OCI-LY1 (cell line): ENCODE results near the gene CCNG2.
A peak's percentile ranks its signal among the peaks of the same experiment; 100 is the strongest.
"Not testable (repeated sequence)": the region's sequence is repeated elsewhere in the genome, so short reads cannot be mapped to it uniquely, and the experiment has no call there.

Experiments used
- H2AFZ ChIP-seq: fragments of 200-600 bp; sonication (generic), shearing (Covaris generic); 2 replicates; pipeline ENCODE4 v1.6.0; 2014; ENCODE audit warnings: antibody characterized with exemption, mild to moderate bottlenecking, low read length
- H3F3A ChIP-seq: fragments of 200-600 bp; sonication (generic), shearing (Covaris generic); 2 replicates; pipeline ENCODE4 v1.6.0; 2014; ENCODE audit warnings: mild to moderate bottlenecking, antibody characterized with exemption, low read length, moderate library complexity; ENCODE audit not compliant: insufficient read depth
- H3K27ac ChIP-seq: fragments of 200-600 bp; sonication (generic); 2 replicates; pipeline ENCODE4 v1.5.1; 2014; ENCODE audit warnings: low read length, mixed run types, mild to moderate bottlenecking, low read depth; ENCODE audit not compliant: poor library complexity, severe bottlenecking
- H3K27me3 ChIP-seq: fragments of 200-600 bp; sonication (generic); 2 replicates; pipeline ENCODE4 v1.6.0; 2014; ENCODE audit warnings: antibody characterized with exemption, mild to moderate bottlenecking, low read length, moderate library complexity; ENCODE audit not compliant: insufficient read depth
- H3K36me3 ChIP-seq: fragments of 200-600 bp; sonication (generic); 2 replicates; pipeline ENCODE4 v1.6.1; 2014; ENCODE audit warnings: mild to moderate bottlenecking, antibody characterized with exemption, low read length, moderate library complexity, mixed read lengths; ENCODE audit not compliant: insufficient read depth
- H3K4me1 ChIP-seq: fragments of 200-600 bp; sonication (generic); 2 replicates; pipeline ENCODE4 v1.5.1; 2014; ENCODE audit warnings: mild to moderate bottlenecking, low read length, moderate library complexity; ENCODE audit not compliant: insufficient read depth, severe bottlenecking
- H3K4me2 ChIP-seq: fragments of 200-600 bp; sonication (generic), shearing (Covaris generic); 2 replicates; pipeline ENCODE4 v1.6.1; 2014; ENCODE audit warnings: low read length
- H3K4me3 ChIP-seq: fragments of 200-600 bp; sonication (generic); 2 replicates; pipeline ENCODE4 v1.5.1; 2014; ENCODE audit warnings: low read length, low read depth, mild to moderate bottlenecking, mixed read lengths; ENCODE audit not compliant: poor library complexity, severe bottlenecking
- H3K79me2 ChIP-seq: fragments of 200-600 bp; shearing (Covaris generic); 2 replicates; pipeline ENCODE4 v1.6.1; 2016; ENCODE audit warnings: mixed run types, low read length, mixed read lengths; ENCODE audit not compliant: insufficient read depth
- H3K9ac ChIP-seq: fragments of 200-600 bp; sonication (generic), shearing (Covaris generic); 2 replicates; pipeline ENCODE4 v1.6.1; 2014; ENCODE audit warnings: mild to moderate bottlenecking, low read length, mixed read lengths
- H3K9me2 ChIP-seq: fragments of 200-600 bp; sonication (generic), shearing (Covaris generic); 2 replicates; pipeline ENCODE4 v1.6.1; 2014; ENCODE audit warnings: low read depth, mild to moderate bottlenecking, low read length, mixed read lengths
- H3K9me3 ChIP-seq: fragments of 200-600 bp; shearing (Covaris generic); 2 replicates; pipeline ENCODE4 v1.6.1; 2014; ENCODE audit warnings: low read length, mixed read lengths
- H4K20me1 ChIP-seq: fragments of 200-600 bp; sonication (generic), shearing (Covaris generic); 2 replicates; pipeline ENCODE4 v1.6.0; 2016; ENCODE audit warnings: mild to moderate bottlenecking, low read length; ENCODE audit not compliant: insufficient read depth
- EZH2 ChIP-seq: fragments of 200-600 bp; sonication (generic), shearing (Covaris generic); IDR thresholded peaks from 2 replicates; pipeline ENCODE4 v1.8.0; 2017; ENCODE audit warnings: borderline replicate concordance, mixed run types, mild to moderate bottlenecking, antibody characterized with exemption, low read length, moderate library complexity, mixed read lengths
- TF ChIP-seq, protein P1 (sequence below): fragments of 200-600 bp; sonication (generic), shearing (Covaris generic); IDR thresholded peaks from 2 replicates; pipeline ENCODE4 v1.5.1; 2017; ENCODE audit warnings: mild to moderate bottlenecking, antibody characterized with exemption, low read length, moderate library complexity, mixed read lengths

CCNG2 gene

DNA sequence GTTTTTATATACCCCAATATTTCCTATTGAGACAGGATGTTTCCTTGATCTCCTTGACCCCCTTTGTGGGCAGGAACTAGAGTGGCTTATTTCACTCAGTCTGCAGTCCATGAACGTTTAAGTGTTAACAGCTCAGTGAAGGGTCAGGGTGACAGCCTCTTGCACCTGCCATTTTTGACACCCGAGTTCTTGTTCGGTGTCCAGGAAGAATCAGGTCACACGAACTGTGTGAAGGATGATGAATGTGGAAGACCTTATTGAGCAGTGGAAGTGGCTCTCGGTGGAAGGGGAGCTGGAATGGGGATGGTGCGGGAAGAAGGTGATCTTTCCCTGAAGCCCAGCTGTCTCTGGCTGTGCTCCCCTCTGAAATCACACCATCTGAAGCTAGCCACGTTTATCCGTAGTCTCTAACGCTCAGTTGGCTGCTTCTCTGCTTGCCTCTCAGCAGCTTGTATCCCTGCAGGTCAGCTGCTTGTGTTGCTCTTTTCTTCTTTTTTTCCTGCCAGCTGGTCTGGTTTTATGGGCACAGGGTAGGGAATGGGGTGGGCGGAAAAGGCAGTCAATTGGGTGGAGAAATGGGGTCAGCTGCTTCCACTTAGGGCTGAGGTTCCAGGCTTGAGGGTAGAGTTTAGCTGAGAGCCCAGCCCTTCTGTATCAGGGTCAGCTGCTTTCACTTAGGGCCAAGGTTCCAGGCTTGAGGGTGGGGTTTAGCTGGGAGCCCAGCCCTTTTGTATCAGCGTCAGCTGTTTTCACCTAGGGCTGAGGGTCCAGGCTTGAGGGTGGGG lies 29.0 kb upstream of the CCNG2 start:
- Histone ChIP-seq H3K4me2 (peak overlapping the region; percentile 48), H2AFZ (no peak overlapping the region), H3K4me3 (peak overlapping the region; percentile 10), H3K36me3 (no peaks in the 10 kb centered on the region), H3K4me1 (peaks cover 55% of the 10 kb centered on the region), H4K20me1 (no peaks in the 10 kb centered on the region), H3K79me2 (no peaks in the 10 kb centered on the region), H3K27ac (peak overlapping the region; percentile 98), H3F3A (0 out of 2 replicates have a peak, but pooled peaks cover 8% of the 10 kb centered on the region), H3K9ac (peak overlapping the region; percentile 58), H3K9me2 (no peaks in the 10 kb centered on the region), H3K9me3 (peaks cover 3% of the 10 kb centered on the region; the same call in 1 of the 2 replicates), H3K27me3 (no peaks in the 10 kb centered on the region)
- TF ChIP-seq EZH2, result no peak
- TF ChIP-seq, protein P1, sequence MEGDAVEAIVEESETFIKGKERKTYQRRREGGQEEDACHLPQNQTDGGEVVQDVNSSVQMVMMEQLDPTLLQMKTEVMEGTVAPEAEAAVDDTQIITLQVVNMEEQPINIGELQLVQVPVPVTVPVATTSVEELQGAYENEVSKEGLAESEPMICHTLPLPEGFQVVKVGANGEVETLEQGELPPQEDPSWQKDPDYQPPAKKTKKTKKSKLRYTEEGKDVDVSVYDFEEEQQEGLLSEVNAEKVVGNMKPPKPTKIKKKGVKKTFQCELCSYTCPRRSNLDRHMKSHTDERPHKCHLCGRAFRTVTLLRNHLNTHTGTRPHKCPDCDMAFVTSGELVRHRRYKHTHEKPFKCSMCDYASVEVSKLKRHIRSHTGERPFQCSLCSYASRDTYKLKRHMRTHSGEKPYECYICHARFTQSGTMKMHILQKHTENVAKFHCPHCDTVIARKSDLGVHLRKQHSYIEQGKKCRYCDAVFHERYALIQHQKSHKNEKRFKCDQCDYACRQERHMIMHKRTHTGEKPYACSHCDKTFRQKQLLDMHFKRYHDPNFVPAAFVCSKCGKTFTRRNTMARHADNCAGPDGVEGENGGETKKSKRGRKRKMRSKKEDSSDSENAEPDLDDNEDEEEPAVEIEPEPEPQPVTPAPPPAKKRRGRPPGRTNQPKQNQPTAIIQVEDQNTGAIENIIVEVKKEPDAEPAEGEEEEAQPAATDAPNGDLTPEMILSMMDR, result no peak

DNA sequence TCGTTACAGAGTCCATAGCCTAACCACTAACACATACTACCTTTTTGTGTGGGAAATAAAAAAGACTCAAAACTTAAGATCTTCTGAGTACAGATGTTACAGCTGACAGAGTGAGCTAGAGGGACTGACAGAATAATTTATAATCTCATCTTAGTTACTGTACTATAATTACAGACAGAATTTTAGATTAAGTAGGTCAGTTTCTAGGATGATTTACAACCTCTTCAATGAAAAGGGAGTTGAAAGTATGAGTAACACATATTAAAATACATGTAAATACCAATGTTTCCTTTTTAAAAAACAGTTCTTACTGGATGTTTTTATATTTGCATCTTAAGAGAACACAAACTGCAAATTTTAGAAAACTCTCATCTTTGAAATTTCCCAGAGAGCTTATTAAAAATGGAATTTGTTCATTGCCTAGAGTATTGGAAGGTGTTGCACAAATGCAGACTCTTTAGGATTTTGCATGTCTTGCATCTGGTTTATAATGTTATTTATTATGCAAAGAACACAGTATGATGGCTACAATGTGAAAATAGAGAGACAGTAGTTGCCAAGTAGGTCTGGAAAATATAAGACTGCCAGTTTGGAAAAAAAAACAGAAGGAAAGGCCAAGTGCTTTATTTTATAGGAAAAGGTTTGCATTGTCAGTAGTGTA lies 24.2 kb upstream of the CCNG2 start:
- H3F3A ChIP-seq, result 0 out of 2 replicates have a peak, but pooled peaks cover 5% of the 10 kb centered on the region
- H3K27ac ChIP-seq, result no peak overlapping the region
- H3K36me3 ChIP-seq, result no peaks in the 10 kb centered on the region
- H3K79me2 ChIP-seq, result no peaks in the 10 kb centered on the region
- no peaks in the 10 kb centered on the region for H4K20me1 ChIP-seq
- no peak overlapping the region for H3K4me2 ChIP-seq
- peaks cover 3% of the 10 kb centered on the region; the same call in 1 of the 2 replicates for H3K9me3 ChIP-seq
- H3K4me1 ChIP-seq, result peaks cover 15% of the 10 kb centered on the region
- no peaks in the 10 kb centered on the region for H3K9me2 ChIP-seq
- no peak for TF ChIP-seq EZH2
- TF ChIP-seq, protein P1, result no peak
- H3K9ac ChIP-seq, result no peak overlapping the region
- no peak overlapping the region for H3K4me3 ChIP-seq
- H2AFZ ChIP-seq, result no peak overlapping the region
- no peaks in the 10 kb centered on the region for H3K27me3 ChIP-seq

DNA sequence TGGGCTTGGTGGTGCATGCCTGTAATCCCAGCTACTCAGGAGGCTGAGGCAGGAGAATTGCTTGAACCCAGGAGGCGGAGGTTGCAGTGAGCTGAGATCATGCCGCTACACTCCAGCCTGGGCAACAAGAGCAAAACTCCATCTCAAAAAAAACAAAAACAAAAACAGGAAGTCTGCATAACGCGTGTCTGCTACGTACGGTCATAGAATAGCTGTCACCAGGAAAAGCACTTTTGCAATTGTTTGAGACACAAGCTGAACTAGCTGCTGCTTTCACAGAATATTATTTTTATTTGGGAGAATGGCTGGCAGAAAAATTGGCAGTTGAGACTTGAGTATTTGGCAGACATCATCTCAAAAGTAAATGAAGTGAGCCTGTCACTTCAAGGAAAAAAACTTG lies 19.6 kb upstream of the CCNG2 start:
- peak overlapping the region; percentile 12 for H3K27ac ChIP-seq
- H3K4me2 ChIP-seq, result peak overlapping the region; percentile 44; the same call in 1 of the 2 replicates

More for the DNA sequence above, 19.6 kb upstream of the CCNG2 start:
- not testable (repeated sequence) for H3K27me3 ChIP-seq, H3K36me3 ChIP-seq, H3K9me2 ChIP-seq, H3K4me3 ChIP-seq, H4K20me1 ChIP-seq, H3K79me2 ChIP-seq, H3K9me3 ChIP-seq, H3F3A ChIP-seq
- Histone ChIP-seq H3K9ac (peak overlapping the region; percentile 23), H3K4me1 (peaks cover 16% of the 10 kb centered on the region), H2AFZ (peak overlapping the region; percentile 99)
